ENCODE results near the gene EML1.

EML1 gene

DNA sequence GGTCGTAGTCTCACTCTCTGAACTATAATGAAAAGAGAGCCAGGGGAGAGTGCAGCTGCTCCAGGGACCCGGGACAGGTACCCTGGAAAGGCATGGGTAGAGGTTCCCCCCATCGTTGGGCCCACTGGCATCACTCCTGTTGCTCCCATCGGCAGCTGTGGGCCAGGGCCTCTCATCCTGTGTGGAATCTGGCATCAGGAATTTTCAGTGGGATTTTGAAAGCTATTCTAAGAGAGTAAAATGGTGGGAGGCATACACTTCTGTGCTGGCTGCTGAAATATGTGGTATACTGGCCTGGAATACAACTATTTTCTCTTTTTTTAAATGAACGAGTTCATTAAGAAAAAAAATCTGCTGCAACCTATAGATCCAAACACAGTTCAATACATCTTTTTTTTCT lies 38.1 kb downstream of the EML1 start:
- DNase-seq (ENCODE audit: low read depth), result no peak

DNA sequence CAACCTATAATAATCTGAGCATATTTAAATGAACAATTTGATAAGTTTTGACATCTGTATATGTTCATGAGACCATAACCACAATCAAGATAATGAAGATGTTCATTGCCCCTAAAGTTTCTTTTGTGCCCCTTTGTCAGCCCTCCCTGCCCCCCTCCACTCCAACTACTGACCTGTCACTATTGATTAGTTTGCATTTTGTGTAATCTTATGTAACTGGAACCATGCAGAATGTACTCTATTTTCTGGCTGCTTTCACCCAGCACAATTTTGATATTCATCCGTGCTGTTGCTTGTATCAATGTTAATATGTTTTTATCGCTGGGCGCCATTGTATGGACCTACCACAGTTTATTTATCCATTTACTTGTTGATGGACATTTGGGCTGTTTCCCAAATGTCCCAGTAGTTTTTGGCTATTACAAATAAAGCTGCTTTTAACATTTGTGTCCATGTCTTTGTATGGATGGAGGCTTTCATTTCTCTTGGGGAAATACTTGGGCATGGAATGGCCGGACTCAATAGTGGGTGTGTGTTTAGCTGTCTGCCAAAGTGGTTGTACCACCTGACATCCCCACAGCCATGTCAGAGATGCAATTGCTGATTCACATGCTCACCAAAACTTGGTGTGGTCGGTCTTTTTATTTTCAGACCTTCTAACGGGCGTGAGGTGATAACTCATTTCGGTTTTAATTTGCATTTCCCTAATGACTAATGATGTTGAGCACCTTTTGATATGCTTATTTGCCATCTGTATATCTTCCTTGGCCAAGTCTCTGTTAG lies 38.9 kb downstream of the EML1 start:
- DNase-seq (ENCODE audit: low read depth), result no peak

DNA sequence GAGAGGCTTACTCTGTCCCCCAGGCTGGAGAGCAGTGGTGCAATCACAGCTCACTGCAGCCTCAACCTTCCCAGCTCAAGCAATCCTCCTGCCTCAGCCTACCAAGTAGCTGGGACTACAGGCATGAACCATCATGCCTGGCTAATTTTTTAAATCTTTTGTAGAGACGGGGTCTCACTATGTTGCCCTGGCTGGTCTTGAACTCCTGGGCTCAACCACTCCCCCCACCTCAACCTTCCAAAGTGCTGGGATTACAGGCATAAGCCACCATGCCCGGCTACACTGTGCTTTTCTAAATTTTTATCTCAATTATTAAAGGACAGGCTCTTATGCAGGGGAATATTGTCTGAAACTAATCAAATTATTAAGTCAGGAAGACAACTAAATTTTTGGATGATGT lies 44.6 kb downstream of the EML1 start:
- no peak for DNase-seq (ENCODE audit: low read depth)

DNA sequence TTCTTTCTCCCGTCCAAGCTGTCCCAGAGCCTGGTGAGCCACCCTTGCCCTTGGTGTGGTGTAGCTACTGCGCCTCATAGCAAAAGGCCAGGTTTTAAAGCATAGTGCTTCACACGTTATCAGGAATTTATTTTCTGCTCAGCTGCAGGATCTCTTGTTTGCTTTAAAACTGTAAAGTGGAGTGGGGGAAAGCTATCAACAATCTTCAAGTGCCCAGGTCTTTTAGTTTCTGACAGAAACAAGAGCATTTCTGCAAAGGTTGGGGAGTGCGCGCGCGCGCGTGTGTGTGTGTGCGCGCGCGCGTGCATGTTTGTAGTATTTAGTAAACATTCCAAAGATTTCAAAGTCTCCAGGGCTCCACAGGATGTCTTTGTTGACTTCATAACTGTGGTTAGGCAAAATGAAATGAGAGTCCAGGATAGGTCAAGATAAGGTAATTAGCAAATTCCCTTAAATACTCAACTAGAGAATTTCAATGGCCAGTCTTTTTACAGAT lies 45.5 kb downstream of the EML1 start:
- DNase-seq (ENCODE audit: low read depth), result no peak

DNA sequence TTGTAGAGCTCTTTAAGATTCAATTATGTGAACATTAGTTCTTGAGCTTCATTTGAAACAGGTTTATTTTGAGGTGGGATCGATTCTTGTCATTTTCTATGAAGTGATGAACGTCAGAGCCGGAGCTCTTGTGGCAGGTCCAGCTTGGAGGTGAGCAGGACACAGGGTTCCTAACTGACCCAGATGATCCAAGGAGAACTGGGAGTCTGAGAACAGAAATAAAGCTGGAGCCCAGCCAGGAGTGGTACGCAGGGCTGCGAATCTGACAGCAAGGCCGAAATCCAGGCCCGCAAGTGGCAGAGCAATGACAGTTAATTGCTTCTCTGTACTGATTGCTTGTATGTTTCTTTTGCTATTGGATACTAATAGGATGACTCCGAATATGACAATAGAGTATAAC lies 46.5 kb downstream of the EML1 start:
- no peak for DNase-seq (ENCODE audit: low read depth)

DNA sequence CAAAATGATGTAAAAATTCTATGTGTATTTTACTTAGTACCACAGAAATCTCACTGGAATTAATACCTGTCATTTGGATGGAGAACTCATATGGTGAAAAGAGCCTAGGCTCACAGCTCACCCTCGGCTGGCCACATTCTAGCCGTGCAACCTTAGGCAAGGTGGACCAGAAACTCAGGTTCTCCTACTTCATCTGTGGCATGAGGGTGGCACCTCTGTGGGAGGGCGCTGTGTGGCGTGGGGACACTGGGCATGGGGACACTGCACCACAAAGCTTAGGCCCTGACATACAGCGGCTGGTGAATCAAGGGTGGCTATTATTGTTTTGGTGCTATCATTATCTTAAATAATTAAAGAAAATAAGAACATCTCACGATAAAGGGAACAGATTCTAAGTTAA lies 47.1 kb downstream of the EML1 start:
- no peak for DNase-seq (ENCODE audit: low read depth)

DNA sequence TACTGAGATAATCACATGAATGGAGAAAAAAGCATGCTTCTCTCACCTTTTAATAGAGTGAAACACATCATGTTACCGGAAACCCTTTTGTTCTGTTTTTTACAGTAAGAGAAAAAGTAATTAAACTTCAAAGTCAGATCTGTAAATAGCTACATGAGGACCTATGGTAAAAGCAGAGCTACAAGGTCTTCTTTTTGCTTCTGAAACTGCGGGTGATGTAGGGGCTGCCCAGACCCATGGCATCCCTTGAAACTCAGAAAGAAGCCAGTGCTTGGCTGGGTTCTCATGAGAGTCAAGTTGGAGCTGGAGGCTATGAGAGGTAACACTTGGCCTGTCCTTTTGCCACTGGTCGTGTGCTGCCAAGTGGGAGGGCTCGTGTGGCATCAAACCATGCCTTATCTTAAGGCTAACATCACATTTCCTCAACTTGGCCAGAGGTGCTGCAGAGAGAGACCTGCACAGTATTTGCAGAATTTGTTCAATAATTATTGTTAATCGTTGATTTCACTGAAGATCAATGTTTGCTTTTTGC lies 47.6 kb downstream of the EML1 start:
- DNase-seq (ENCODE audit: low read depth), result no peak

DNA sequence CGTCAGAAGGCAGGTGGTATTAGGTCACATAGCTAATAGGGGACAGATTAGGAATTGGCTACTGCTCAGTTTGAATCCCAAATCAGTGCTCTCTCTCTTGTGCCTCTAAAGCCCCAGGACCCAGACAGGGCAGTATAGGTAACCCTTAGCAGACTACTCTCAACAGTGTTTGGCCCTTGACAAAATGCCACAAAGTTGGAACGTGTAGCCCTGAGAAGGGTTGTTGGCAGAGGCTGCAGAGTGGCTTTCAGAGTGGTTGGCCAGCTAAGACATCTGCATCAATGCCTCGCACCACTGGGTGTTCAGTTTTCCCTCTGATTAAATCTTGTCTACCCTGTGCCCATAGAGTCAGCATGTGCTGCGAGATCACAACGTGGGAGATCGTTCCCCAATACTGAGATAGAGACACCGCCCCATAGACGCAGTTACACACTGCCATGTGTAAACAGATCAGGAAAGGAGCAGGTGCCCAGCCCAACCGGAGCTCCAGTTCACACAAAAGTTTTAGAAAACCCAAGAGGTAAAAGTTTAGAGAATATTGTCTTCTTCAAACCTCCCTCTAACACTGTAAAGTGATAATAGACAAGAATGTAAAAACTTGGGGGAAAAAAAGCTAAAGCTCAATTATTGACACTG lies 48.3 kb downstream of the EML1 start:
- DNase-seq (ENCODE audit: low read depth), result no peak

DNA sequence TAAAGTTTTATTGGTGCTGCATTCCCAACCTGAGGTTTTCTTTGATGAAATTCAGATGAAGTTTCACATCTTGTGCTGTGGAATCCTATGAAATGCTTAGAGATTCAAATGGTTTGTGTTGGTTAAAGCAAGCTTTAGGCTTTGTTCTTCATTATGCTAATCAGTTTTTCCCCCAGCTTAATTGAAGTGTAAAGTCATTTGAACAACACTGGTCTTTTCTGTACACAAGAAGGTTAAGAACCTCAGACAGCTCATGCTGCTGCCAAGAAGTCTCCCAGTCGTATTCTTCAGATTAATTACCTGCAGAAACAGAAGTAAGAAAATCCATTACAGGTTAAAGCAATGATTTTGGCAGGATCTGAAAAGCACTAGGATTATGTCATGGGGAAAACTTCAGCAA lies 48.9 kb downstream of the EML1 start:
- no peak for DNase-seq (ENCODE audit: low read depth)

DNA sequence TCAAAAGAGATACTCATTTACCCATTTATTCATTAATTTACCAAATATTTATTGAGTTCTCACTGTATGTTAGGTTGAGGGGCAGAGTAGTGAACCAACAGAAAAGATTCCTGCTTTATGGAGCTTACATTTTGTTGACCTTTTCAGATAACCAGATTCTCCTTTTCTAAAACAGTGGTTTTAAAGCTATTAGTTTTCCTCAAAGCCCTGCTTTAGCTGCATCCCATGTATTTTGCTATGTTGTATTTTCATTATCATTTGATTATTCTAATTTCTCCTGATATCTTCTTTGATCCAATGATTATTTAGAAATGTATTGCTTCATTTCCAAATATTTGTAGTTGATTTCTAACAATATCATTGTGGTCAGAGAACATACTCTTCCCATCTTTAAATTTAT lies 53.6 kb downstream of the EML1 start:
- no peak for DNase-seq (ENCODE audit: low read depth)

DNA sequence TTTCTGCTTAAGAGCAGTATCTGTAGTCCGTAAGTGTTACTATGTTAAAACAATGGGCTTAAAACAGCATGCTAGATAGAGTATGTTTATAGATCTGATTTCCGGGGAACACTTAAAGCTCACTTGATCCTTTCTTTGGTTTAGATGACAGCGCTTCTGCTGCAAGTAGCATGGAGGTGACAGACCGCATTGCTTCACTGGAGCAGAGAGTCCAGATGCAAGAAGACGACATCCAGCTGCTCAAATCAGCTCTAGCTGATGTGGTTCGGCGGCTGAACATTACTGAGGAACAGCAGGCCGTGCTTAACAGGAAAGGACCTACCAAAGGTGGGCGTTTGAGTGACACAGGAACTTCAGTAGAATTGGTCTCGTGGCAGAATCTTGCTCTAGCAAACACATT lies 57.5 kb downstream of the EML1 start:
- DNase-seq (ENCODE audit: low read depth), result no peak

DNA sequence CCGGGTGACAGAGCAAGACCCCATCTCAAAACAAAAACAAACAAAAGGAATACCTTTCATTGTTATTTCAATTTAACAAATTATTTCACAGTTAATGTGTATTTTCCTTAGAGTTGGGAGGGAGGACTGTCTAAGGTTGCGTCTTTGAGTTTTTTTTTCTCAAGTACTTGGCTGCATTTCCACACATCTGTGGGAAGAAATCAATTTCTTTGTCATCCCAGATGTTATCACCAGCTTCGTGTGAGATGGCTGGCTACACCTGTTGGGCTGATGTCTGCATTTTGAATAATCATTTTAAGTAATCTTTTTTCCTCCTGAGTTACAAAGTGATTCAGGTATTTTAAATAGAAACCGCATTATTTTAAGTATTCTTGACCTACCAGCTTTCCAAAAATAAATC lies 59.4 kb downstream of the EML1 start:
- DNase-seq (ENCODE audit: low read depth), result no peak

DNA sequence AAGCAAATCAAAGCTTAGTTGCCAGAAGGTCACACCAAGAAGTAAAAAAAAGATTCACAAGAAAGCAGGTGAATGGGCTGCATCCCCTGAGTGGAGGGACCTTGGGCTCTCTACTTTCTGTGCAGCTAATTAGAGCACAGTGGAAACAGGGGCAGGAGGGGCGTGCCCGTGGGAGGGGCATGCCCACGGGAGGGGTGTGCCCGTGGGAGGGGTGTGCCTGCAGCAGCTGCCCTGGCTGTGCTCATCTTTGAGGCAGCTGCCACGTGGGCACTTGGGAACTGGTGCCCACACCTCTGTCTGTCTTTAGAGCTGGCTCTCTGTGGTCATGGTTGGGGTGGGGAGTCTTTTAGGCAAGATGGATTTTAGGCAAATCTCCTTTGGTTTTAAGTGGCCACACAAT lies 60.0 kb downstream of the EML1 start:
- peak; percentile 5 for DNase-seq (ENCODE audit: low read depth)

DNA sequence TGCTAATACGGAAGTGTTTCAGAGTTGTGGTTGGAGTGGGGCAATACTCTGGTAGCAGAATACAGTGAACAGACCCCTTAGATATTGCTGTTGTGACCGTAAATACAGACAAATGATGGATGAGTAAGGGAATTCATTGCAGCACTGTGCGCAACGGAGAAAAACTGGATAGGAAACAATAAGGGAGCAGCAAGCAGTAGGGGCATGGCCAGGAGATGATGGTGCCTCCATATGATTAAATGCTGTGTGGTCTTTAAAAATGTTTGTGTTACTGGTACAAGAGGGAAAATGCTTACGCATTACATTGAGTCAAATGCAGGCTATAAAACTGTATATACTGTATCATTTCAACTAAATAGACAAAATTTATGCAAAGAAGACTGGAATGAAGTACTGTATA lies 61.6 kb downstream of the EML1 start:
- no peak for DNase-seq (ENCODE audit: low read depth)

DNA sequence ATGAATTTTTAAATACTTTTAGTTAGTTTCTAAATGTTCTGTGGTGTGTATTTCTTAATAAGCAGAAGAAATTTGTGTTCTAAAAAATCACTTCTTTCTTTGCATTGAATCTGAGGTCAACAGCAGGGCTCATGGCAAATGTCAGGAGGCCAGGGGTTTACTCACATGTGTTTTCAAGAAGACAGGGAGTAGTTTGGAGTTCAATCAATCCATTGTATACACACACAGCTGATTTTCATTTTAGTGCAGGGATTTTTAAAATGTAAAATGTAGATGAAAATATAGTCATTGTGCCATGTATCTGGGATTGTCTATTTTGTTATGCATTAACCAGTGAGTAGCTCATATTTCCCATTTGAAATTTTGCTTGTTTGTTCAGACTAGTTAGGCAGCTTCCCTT lies 62.1 kb downstream of the EML1 start:
- no peak for DNase-seq (ENCODE audit: low read depth)

DNA sequence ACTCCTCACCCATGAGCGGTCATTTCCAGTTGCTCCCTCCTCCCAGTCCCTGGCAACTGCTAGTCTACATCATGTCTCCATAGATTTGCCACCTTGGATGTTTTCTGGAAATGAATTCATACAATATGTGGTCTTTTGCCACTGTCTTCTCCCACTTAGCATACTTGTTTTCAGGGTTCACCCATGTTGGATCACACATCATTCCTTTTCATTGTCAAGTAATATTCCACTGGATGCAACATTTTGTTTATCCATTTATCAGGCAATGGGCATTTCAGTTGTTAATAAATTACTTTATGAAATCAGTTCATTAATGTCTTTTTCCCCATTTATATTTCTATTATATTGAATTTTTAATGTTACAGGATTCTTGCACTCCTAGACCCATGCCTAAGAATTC lies 64.3 kb downstream of the EML1 start:
- DNase-seq (ENCODE audit: low read depth), result no peak

DNA sequence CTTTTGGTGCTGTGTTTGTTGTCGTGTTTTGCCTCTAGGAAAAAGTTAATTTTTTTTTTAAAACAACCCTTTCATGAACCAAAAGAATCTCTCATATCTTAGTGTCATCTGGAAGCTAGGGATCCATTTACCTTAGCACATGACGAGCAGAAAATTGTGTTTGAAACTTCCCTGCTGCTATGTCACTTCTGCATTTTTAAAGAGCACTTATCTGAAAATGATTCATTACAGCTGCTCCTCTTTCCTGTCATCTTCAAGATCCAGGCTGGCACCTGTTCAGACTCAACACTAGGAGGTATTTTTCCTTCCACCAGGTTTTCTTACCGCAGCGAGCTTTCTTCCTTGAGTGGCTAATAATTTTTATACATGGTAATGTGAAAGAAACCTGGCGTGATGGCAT lies 67.0 kb downstream of the EML1 start:
- DNase-seq (ENCODE audit: low read depth), result no peak

DNA sequence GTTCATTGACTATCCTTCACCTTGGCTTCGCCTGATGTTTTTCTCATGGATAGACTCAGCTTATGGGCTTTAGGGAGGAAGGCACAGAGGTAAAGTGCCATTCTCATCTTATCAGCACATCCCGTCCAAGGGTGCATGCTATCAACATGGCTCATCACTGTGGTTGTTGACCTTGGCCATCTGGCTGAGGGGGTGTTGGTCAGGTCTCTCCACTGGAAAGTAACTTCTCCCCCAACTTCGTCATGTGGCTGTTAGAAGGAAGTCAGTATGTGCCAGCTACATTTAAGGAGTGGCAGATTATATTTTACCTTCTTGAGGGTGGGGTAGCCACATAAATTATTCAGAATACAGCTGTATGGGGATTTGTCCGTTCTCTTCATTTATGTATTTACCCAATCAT lies 68.9 kb downstream of the EML1 start:
- no peak for DNase-seq (ENCODE audit: low read depth)

DNA sequence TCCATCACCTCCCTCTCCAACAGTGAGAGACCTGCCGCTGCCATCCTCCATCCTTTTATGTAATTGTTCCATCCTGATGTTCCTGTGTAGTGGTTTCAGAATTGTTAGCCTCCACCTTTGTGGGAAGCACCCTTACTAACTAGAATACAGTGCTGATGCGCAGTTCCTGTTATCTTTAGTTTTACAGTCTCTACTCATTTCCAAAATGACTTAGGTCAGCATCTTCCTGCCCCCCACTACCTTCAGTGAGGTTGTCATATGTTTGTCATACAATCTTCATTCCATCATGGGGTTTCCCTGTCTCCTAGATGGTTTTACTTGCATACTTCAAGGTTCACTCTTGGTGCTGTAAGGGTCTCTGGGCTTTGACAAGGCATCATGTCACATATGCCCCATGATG lies 69.8 kb downstream of the EML1 start:
- no peak for DNase-seq (ENCODE audit: low read depth)

DNA sequence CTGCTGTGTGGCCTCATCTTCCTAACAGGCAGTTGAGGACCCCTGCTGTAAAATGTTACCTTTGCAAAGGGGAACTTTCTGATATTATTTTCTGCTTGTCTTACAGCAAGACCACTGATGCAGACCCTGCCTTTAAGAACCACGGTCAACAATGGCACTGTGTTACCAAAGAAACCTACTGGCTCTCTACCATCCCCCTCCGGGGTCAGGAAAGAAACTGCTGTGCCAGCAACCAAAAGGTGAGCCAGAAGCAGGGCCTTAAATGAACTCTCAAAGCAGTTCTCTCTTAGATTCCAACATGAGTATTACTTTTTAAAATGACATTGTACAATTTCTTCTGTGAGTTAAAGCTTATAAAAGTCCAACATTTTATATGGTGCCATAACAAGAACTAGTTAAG lies 72.2 kb downstream of the EML1 start:
- no peak for DNase-seq (ENCODE audit: low read depth)

DNA sequence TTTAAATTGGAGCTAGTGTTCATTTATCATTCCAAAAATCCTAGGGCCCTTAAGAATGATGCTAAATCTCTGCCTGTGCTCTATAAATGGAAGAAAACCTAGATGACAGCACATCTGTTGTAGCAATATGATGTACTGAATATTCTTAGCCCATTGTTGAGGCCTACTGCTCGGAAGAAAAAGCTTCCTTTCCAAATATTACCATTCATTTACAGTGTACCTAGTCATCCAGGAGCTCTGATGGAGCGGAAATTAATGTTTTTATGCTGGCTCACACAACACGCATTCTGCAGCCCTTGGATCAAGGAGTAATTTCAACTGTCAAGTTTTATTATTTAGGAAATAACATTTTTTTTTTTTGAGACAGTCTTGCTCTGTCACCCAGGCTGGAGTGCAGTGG lies 77.4 kb downstream of the EML1 start:
- no peak for DNase-seq (ENCODE audit: low read depth)

DNA sequence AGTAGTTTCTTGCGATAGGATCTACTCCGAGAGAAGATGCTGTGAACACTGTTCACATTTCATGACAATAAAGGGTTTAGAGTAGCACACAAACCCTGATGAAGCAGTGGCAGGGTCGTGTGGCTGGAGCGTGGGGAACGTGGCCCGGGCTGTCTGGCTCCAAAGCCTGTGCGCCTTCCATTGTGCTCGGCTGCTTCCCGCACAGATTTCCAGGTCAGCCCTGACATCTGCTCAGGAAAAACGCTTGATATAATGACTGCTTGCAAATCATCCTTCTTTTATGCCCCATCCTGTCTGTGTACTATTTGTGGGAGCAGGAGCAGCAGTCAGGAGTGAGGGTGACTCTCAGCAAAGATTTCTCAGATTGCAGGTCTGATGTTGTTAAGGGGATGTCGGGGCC lies 78.6 kb downstream of the EML1 start:
- no peak for DNase-seq (ENCODE audit: low read depth)

DNA sequence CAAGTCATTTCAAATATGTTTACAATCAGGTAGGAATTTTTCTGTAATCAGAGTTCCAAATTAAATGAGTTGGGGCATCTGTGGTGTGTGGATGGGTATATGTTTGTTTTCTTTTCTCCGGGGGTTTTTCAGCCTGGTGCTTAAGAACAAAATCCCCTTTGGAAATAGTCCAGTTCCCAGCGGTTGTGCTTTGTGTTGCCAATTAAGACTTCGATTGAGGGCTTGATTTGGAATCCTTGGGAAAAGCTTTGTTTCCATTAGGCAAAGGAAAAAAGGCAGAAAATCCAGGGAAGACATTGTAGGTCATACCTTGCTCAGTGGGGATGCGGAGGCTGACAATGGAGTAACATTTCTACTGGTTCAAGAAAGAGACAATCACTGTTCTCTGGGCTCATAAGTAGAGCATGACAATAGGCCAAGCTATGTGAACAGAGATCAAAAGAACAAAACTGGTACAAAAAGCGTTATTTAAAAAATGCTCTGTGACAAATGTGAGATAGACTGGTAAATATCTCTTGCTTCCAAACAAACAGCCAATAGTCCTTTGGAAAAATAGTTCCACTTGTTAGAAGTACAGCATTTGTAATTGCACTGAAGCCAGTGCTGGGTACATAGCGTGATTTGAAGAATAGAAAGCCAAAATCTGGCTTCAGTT lies 79.7 kb downstream of the EML1 start:
- no peak for DNase-seq (ENCODE audit: low read depth)

All from stimulated activated CD4-positive, alpha-beta T cell treated with anti-CD3 and anti-CD28 coated beads, Interleukin-2, amount 100 ng/mL, for 4 hours (primary cell).